ENCODE data around the gene STX1A. TPM values are rescaled to one million over a fixed set of nuclear protein-coding genes. Genes with fewer than 3 reads are reported as not detected.

The STX1A gene
- polyA plus RNA-seq, 1 donor from 2014 or later, result 1.6 TPM

DNA sequence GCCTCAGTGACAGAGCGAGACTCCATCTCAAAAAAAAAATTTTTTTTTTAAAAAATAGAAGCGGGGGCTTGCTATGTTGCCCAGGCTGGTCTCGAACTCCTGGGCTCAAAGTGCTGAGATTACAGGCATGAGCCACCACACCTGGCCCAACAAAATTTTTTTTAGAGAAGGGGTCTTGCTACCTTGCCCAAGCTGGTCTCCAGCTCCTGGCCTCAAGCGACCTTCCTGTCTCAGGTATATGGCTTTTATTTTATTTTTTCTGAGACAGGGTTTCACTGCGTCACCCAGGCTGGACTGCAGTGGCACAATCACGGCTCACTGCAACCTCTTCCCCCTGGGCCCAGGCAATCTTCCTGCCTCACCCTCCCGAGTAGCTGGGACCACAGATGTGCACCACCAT is 20.7 kb upstream of the STX1A start:
- peak overlapping the region in 1 of 3 donors; percentile 51 for H3K27ac Mint-ChIP-seq
- H3K27me3 Mint-ChIP-seq, result no peaks in the 10 kb centered on the region
- H3K9me3 Mint-ChIP-seq, result no peaks in the 10 kb centered on the region
- H3K36me3 Mint-ChIP-seq, result peaks cover 2% of the 10 kb centered on the region
- H3K4me3 Mint-ChIP-seq, result peak overlapping the region in 3 of 4 donors; percentile 52 to 91 (median 65)
- H3K4me1 Mint-ChIP-seq, result peaks cover 0 to 5% (median 5%) of the 10 kb centered on the region in 3 donors

DNA sequence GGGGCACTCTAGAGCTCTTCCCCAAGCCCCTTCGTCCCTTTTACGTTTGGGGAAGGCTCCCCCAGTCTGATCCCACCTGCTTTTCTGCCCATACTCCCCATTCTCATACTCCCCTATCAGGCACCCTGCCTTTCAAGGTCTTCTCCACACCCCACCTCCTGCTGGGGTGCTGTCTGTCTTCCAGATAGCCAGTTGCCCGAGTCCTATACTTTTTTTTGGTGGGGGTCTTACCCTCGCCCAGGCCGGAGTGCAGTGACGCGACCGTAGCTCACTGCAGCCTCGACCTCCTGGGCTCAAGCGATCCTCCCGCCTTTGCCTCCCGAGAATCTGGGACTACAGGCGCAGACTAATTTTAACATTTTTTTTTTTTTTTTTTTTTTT is 19.9 kb upstream of the STX1A start:
- no peaks in the 10 kb centered on the region for H3K9me3 Mint-ChIP-seq
- H3K36me3 Mint-ChIP-seq, result peaks cover 2% of the 10 kb centered on the region
- peaks cover 4 to 11% (median 8%) of the 10 kb centered on the region in 3 donors for H3K4me1 Mint-ChIP-seq
- H3K27me3 Mint-ChIP-seq, result no peaks in the 10 kb centered on the region
- peak overlapping the region; percentile 69 to 94 (median 78) for H3K27ac Mint-ChIP-seq
- H3K4me3 Mint-ChIP-seq, result peak overlapping the region; percentile 90 to 96 (median 92)

DNA sequence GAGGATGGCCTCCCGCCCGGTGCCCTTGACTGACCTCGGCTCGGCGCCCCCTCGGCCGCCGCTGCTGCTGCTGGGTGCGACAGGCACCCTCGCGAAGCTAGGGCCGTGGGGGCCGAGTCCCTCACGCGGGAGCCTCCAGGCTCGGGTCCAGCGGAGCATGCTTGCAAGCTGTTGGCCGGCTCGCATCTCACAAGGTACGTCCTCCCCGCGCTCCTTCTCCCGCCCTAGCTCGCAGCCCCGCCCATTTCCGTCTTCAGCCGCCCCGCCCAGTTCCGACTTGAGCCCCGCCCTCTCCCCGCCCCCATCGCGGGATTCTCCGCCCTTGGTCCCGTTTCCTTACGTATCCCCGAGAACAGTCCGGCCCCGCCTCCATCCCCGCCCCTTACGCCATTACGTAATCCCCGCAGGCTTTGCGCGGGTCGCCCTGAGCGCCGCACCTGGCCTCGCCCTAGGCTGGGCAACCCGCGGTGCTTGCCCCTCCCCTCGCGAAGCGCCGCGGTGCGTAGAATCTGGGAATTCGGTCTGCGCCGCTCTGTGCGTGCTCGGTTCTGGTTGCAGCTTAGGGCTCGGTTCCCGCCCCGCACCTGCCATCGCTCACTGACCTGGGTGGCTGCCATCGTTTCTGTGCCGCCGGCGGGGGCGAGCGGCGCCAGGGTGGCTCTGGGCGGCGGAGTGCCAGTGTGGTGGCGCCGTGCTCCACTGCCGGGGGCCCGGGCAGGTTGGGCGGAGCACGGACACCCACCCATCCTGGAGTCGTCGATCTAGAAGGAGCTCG is 19.3 kb upstream of the STX1A start, which contains the start of gene ABHD11:
Gene ABHD11 (minus strand): TSS at position 191 of the 775 bp plus-strand sequence. CDS start 32 bp downstream, at position 159.
- H3K4me3 Mint-ChIP-seq, result peak within 1 kb of the TSS; percentile 90 to 96 (median 92)
- no peaks in the 10 kb centered on the region for H3K36me3 Mint-ChIP-seq
- H3K27ac Mint-ChIP-seq, result peak within 1 kb of the TSS; percentile 69 to 94 (median 78)
- peaks cover 4 to 11% (median 8%) of the 10 kb centered on the region in 3 donors for H3K4me1 Mint-ChIP-seq
- no peaks in the 10 kb centered on the region for H3K27me3 Mint-ChIP-seq
- H3K9me3 Mint-ChIP-seq, result no peaks in the 10 kb centered on the region

DNA sequence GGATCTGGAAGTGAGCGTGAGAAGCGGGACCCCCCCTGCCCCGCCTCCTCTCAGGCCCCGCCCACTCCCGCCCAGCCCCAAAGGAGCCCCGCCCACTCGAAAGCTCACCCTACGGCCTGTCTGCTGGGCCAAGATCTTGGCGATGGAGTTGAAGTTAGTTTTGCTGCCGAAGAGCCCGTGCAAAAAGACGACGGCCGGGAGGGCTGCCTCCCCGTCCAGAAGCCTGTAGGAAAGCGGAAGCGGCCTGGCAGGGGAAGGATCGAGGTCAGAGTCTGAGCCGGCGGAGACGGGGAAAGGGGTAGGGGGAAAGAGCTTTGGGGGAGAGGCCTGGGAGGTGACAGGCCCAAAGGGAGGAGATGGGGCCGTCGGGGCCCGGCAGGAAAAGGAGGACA is 18.7 kb upstream of the STX1A start:
- H3K27me3 Mint-ChIP-seq, result no peaks in the 10 kb centered on the region

DNA sequence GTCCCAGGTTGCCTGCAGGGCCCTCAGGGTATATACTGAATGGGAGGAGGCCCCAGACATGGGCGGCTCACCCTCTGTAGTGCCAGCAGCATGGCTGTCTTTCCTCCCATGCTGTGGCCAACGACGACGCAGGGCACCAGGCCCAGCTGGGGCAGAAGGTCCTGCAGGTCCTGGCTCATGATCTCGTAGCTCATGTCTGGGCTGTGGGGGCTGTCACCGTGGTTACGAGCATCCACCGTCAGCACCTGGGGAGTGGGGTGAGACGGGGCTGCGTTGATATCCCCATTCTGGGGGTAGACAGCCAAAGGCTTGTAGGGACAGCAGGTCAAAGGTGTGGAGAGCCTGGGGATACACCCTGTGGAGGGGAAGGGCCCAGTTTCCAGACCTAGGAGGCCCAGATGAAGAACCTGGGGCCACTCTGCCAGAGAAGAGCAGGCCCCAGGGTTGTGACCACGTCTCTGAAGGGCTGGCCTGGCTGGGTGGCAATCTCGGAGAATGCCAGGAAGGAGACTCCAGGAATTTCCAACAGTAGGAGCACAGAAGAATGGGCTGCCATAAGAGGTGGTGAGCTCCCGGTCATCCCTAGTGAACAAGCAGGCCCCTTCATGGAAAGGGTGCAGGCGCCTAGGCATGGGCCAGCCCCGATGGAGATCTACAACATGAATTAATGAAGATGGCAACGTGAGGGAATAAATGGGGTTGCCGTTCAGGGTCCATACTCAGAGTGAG is 18.2 kb upstream of the STX1A start:
- peak overlapping the region; percentile 90 to 96 (median 92) for H3K4me3 Mint-ChIP-seq
- no peaks in the 10 kb centered on the region for H3K9me3 Mint-ChIP-seq
- no peaks in the 10 kb centered on the region for H3K36me3 Mint-ChIP-seq
- H3K27me3 Mint-ChIP-seq, result no peaks in the 10 kb centered on the region
- H3K4me1 Mint-ChIP-seq, result peaks cover 4 to 11% (median 8%) of the 10 kb centered on the region in 3 donors
- peak overlapping the region; percentile 31 to 83 (median 78) for H3K27ac Mint-ChIP-seq

More for the DNA sequence above, 18.7 kb upstream of the STX1A start:
- Mint-ChIP-seq H3K4me3 (peak overlapping the region; percentile 90 to 96 (median 92)), H3K4me1 (peaks cover 4 to 11% (median 8%) of the 10 kb centered on the region in 3 donors), H3K9me3 (no peaks in the 10 kb centered on the region), H3K27ac (peak overlapping the region; percentile 31 to 83 (median 78)), H3K36me3 (no peaks in the 10 kb centered on the region)

DNA sequence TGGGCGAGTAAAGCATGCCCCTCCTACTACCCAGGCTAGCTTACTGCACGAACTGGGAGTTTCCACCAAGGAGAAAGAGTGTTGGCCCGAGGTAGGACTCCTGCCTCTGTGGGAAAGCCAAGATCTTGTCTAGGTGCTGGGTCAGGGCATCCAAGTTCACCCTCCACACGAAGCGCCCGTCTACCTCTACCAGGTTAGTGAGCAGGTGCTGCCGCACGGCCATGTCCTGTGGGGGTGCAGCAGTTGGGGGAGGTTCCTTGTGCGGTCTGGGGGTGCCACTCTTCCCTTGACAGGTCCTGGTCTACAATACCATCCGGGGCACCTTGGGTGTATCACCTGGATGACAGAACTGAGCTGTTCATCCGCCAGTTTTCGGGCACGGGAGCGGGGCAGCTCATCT is 17.4 kb upstream of the STX1A start:
- no peaks in the 10 kb centered on the region for H3K36me3 Mint-ChIP-seq
- no peaks in the 10 kb centered on the region for H3K9me3 Mint-ChIP-seq
- peak overlapping the region; percentile 21 to 90 (median 73) for H3K4me3 Mint-ChIP-seq
- H3K27me3 Mint-ChIP-seq, result no peaks in the 10 kb centered on the region
- H3K27ac Mint-ChIP-seq, result no peak overlapping the region
- H3K4me1 Mint-ChIP-seq, result peaks cover 4 to 11% (median 8%) of the 10 kb centered on the region in 3 donors

DNA sequence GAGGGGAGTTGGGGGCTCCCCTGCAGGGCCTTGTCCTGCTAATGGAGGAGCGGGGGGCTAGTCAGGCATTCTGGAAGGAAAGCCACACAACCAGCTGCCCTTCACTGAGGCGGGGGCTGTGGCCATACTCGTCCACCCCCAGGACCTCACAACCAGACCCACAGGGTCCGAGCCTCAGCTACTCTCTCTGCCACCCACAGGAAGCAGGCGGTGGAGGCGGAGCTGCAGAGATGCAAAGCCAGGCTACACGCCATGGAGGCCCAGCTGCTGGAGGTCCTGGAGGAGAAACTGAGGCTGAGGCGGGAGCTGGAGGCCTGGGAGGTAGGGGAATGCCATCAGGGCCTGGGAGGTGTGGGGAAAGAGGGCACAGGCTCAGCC is 16.0 kb upstream of the STX1A start:
- peaks cover 4 to 11% (median 7%) of the 10 kb centered on the region in 3 donors for H3K4me1 Mint-ChIP-seq
- no peak overlapping the region for H3K27ac Mint-ChIP-seq
- H3K36me3 Mint-ChIP-seq, result no peaks in the 10 kb centered on the region
- H3K9me3 Mint-ChIP-seq, result no peaks in the 10 kb centered on the region
- no peak overlapping the region for H3K4me3 Mint-ChIP-seq
- H3K27me3 Mint-ChIP-seq, result no peaks in the 10 kb centered on the region

DNA sequence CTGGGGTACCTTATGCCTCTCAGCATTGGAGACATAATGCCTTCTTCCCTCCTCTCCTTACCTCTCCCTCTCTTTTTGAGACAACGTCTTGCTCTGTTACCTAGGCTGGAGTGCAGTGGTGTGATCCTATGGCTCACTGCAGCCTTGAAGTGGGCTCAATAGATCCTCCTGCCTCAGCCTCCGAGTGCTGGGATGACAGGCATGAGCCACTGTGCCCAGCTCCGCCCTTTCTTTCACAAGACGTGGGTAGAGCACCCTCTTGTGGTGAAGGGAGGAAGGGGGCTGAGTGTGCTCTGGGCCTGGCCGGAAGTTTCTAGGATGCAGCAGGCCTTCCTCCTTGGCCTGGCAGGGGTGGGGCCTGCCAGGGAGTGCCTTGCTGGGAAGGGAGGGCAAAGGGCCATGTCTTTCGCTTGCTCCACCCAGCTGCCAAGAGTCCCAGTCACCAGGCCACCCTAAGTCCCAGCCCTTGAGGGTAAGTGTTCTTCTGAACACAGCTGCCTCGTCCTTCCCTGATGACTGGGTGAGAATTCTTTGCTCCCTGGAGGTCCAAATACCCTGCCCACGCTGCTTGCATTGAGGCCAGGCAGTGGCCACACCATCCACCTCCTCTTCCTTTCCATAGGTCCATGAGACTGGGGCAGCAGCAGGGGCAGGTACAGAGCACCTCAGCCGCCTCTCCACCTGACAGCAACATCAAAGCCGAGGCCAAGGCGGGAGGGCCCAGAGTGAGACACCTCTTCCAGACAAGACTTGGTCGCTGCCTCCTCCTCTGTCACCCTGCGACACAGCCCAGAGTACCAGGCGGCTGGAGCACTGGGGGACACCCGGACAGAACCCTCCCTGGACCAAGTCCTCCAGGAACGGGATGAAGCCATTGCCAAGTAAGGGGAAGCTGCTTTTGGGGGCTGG is 15.4 kb upstream of the STX1A start:
- Mint-ChIP-seq H3K36me3 (no peaks in the 10 kb centered on the region), H3K9me3 (no peaks in the 10 kb centered on the region), H3K4me1 (peaks cover 4 to 11% (median 7%) of the 10 kb centered on the region in 3 donors), H3K4me3 (peak overlapping the region in 1 of 4 donors; percentile 33), H3K27ac (peak overlapping the region; percentile 41 to 92 (median 57)), H3K27me3 (no peaks in the 10 kb centered on the region)

DNA sequence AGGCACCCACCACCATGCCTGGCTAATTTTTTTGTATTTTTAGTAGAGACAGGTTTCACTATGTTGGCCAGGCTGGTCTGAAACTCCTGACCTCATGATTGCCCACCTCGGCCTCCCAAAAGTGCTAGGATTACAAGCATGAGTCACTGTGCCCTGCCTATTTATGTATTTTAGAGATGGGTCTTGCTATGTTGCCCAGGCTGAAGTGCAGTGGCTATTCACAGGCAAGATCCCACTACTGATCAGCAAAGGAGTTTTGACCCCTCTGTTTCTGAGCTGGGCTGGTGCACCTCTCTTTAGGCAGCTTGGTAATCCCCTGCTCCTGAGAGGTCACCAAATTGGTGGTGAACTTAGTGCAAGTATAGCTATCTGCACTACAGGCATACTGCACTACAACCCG is 12.9 kb upstream of the STX1A start:
- H3K4me3 Mint-ChIP-seq, result peak overlapping the region in 1 of 4 donors; percentile 39
- H3K4me1 Mint-ChIP-seq, result peaks cover 3 to 6% (median 4%) of the 10 kb centered on the region in 3 donors
- H3K9me3 Mint-ChIP-seq, result no peaks in the 10 kb centered on the region
- H3K36me3 Mint-ChIP-seq, result no peaks in the 10 kb centered on the region
- no peak overlapping the region for H3K27ac Mint-ChIP-seq
- peaks cover 9% of the 10 kb centered on the region for H3K27me3 Mint-ChIP-seq

DNA sequence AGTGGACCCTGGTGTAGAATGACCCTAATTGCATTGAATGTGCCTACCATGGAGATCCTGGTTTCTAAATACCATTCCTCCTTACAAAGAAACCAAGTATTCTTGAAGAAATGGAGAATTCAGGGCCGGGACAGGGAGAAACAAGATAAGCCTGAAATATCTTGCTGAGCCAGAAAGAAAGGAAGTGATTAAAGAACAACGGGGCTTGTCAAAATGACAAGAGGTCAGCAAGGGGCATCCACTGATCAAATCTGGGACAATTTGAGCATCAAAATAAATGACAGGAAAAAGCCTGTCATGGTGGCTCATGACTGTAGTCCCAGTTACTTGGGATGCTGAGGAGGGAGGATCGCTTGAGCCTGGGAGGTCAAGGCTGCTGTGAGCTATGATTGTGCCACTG is 11.0 kb upstream of the STX1A start:
- Mint-ChIP-seq H3K27ac (no peak overlapping the region), H3K36me3 (no peaks in the 10 kb centered on the region), H3K4me3 (peak overlapping the region in 1 of 4 donors; percentile 7), H3K9me3 (no peaks in the 10 kb centered on the region), H3K4me1 (peaks cover 3 to 6% (median 4%) of the 10 kb centered on the region in 3 donors), H3K27me3 (peaks cover 9% of the 10 kb centered on the region)

DNA sequence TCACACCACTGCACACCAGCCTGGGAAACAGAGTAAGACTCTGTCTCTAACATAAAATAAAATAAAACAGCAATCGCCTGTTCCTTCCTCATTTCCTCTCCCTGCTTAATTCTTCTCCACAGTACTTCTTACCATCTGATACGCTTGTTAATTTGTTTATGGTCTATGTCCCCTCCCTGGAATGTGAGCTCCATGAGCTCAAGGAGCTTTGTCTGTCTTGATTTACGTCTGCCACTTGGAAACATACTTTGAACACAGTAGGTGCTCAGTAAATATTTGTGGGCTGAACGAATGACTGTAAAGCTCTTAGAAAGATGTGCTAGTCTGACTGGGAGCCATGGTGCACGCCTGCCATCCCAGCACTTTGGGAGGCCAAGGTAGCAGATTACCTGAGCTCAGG is 9.1 kb upstream of the STX1A start:
- H3K36me3 Mint-ChIP-seq, result no peaks in the 10 kb centered on the region
- H3K9me3 Mint-ChIP-seq, result no peaks in the 10 kb centered on the region
- H3K4me1 Mint-ChIP-seq, result no peaks in the 10 kb centered on the region
- H3K27ac Mint-ChIP-seq, result no peak overlapping the region
- no peak overlapping the region for H3K4me3 Mint-ChIP-seq
- peaks cover 9% of the 10 kb centered on the region for H3K27me3 Mint-ChIP-seq

DNA sequence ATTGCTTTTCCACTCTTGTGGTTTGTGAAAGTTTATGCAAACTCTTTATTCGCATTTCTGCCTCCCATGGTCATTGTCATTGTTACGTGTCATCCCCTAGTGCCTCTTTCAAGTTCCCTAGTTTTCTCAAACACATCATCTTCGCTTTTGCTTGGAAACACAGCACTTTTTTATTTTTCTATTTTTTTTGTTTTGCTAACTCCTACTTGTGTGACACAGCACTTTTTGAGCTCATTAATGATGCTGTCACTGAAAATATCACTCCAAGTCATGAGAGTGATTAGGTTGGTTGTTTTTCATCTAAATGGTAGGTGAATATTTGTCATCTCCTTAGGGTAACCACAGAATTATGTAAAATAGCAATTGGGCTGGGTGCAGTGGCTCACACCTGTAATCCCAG is 8.5 kb upstream of the STX1A start:
- no peaks in the 10 kb centered on the region for H3K4me1 Mint-ChIP-seq
- peaks cover 9% of the 10 kb centered on the region for H3K27me3 Mint-ChIP-seq
- H3K4me3 Mint-ChIP-seq, result no peak overlapping the region
- no peak overlapping the region for H3K27ac Mint-ChIP-seq
- no peaks in the 10 kb centered on the region for H3K9me3 Mint-ChIP-seq
- H3K36me3 Mint-ChIP-seq, result no peaks in the 10 kb centered on the region

DNA sequence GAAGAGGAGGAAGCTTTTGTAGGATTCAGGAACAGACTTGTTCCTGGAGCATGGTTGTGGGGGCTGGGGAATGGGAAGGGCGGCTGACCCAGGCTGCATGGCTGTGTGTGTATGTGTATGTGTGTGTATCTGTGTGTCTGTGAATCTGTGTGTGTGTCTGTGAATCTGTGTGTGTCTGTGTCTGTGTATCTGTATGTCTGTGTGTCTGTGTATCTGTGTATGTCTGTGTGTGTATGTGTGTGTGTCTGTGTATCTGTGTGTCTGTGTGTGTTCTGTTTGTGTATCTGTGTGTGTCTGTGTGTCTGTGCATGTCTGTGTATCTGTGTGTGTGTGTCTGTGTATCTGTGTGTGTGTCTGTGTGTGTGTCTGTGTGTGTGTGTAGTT is 6.6 kb upstream of the STX1A start:
- H3K4me1 Mint-ChIP-seq, result no peaks in the 10 kb centered on the region

DNA sequence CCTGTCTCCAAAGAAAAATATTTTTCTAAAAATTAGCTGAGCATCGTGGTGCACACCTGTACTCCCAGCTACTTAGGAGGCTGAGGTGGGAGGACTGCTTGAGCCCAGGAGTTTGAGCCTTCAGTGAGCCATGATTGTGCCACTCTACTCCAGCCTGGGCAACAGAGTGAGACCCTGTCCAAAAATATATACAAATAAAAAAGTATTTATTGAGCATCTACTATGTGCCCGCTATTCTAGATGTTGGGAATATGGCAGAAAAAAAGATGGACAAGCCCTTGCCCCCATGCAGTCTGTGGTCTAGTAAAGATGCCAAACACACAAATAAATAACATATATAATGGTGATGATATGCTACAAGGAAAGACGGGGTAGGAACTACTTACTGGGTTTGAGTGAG is 4.3 kb upstream of the STX1A start:
- peaks cover 0 to 5% (median 1%) of the 10 kb centered on the region in 3 donors for H3K4me1 Mint-ChIP-seq
- H3K9me3 Mint-ChIP-seq, result no peaks in the 10 kb centered on the region
- peaks cover 17% of the 10 kb centered on the region for H3K27me3 Mint-ChIP-seq
- H3K4me3 Mint-ChIP-seq, result no peak overlapping the region
- H3K27ac Mint-ChIP-seq, result no peak overlapping the region
- no peaks in the 10 kb centered on the region for H3K36me3 Mint-ChIP-seq

More for the DNA sequence above, 6.6 kb upstream of the STX1A start:
- Mint-ChIP-seq H3K9me3 (no peaks in the 10 kb centered on the region), H3K27me3 (peaks cover 14% of the 10 kb centered on the region), H3K36me3 (no peaks in the 10 kb centered on the region), H3K4me3 (no peak overlapping the region), H3K27ac (no peak overlapping the region)
